H9 (cell line): ENCODE data around the gene SNRNP200. TPM values are rescaled to one million over a fixed set of nuclear protein-coding genes. Genes with fewer than 3 reads are reported as not detected.

Experiments used
- DNase-seq: peaks from one replicate; pipeline ENCODE4 v3.0.0-alpha.2; 2017
- H2AFZ ChIP-seq: one replicate; pipeline ENCODE4 v1.6.1; 2013; ENCODE audit warnings: mild to moderate bottlenecking, low read length, control low read depth, moderate library complexity
- H2AK5ac ChIP-seq: 2 replicates; pipeline ENCODE4 v1.6.1; 2013; ENCODE audit warnings: low read length, control low read depth, mixed read lengths; ENCODE audit not compliant: insufficient read length
- H2BK120ac ChIP-seq: one replicate; pipeline ENCODE4 v1.6.1; 2013; ENCODE audit warnings: low read depth, mild to moderate bottlenecking, low read length, control low read depth, inconsistent platforms; ENCODE audit not compliant: poor library complexity, severe bottlenecking
- H2BK12ac ChIP-seq: 2 replicates; pipeline ENCODE4 v1.6.1; 2013; ENCODE audit warnings: low read length, control low read depth, mixed read lengths, low read depth; ENCODE audit not compliant: insufficient read length
- H2BK15ac ChIP-seq: 2 replicates; pipeline ENCODE4 v1.6.1; 2013; ENCODE audit warnings: low read depth, low read length, control low read depth
- H2BK20ac ChIP-seq: one replicate; pipeline ENCODE4 v1.6.1; 2013; ENCODE audit warnings: low read depth, mild to moderate bottlenecking, low read length, control low read depth, inconsistent platforms; ENCODE audit not compliant: poor library complexity, severe bottlenecking
- H2BK5ac ChIP-seq: 2 replicates; pipeline ENCODE4 v1.6.1; 2013; ENCODE audit warnings: low read length, control low read depth, mixed read lengths; ENCODE audit not compliant: insufficient read length
- H3K14ac ChIP-seq: 2 replicates; pipeline ENCODE4 v1.6.1; 2013; ENCODE audit warnings: low read length, control low read depth; ENCODE audit not compliant: insufficient read depth
- H3K18ac ChIP-seq: 2 replicates; pipeline ENCODE4 v1.6.1; 2013; ENCODE audit warnings: low read depth, mild to moderate bottlenecking, mixed read lengths, low read length, control low read depth; ENCODE audit not compliant: insufficient read length
- H3K23ac ChIP-seq: 2 replicates; pipeline ENCODE4 v1.6.1; 2013; ENCODE audit warnings: low read length, control low read depth, mixed read lengths, low read depth; ENCODE audit not compliant: insufficient read length
- H3K23me2 ChIP-seq: 2 replicates; pipeline ENCODE4 v1.6.1; 2013; ENCODE audit warnings: low read depth, mild to moderate bottlenecking, mixed read lengths, low read length, control low read depth; ENCODE audit not compliant: insufficient read length, poor library complexity, severe bottlenecking
- H3K27ac ChIP-seq: 2 replicates; pipeline ENCODE4 v1.5.1; 2013; ENCODE audit warnings: low read length, control low read depth, mixed read lengths, low read depth; ENCODE audit not compliant: insufficient read length
- H3K27me3 ChIP-seq: 2 replicates; pipeline ENCODE4 v1.6.1; 2013; ENCODE audit warnings: low read length, control low read depth, inconsistent platforms; ENCODE audit not compliant: insufficient read depth
- H3K4ac ChIP-seq: 2 replicates; pipeline ENCODE4 v1.6.1; 2013; ENCODE audit warnings: low read depth, mild to moderate bottlenecking, control low read depth, inconsistent platforms, low read length, moderate library complexity
- H3K4me1 ChIP-seq: 2 replicates; pipeline ENCODE4 v1.6.1; 2013; ENCODE audit warnings: low read length, control low read depth, inconsistent platforms; ENCODE audit not compliant: insufficient read depth
- H3K4me2 ChIP-seq: 2 replicates; pipeline ENCODE4 v1.6.1; 2013; ENCODE audit warnings: low read length, control low read depth, mixed read lengths; ENCODE audit not compliant: insufficient read length, insufficient read depth
- H3K56ac ChIP-seq: 2 replicates; pipeline ENCODE4 v1.6.1; 2013; ENCODE audit warnings: low read depth, mild to moderate bottlenecking, mixed read lengths, low read length, control low read depth; ENCODE audit not compliant: insufficient read length
- H3K79me1 ChIP-seq: 2 replicates; pipeline ENCODE4 v1.6.1; 2013; ENCODE audit warnings: low read depth, mild to moderate bottlenecking, moderate library complexity, low read length, control low read depth, inconsistent platforms; ENCODE audit not compliant: insufficient read depth, poor library complexity, severe bottlenecking
- H3K79me2 ChIP-seq: 2 replicates; pipeline ENCODE4 v1.6.1; 2013; ENCODE audit warnings: low read length, control low read depth, inconsistent platforms; ENCODE audit not compliant: insufficient read depth
- H3K9ac ChIP-seq: 2 replicates; pipeline ENCODE4 v1.6.1; 2013; ENCODE audit warnings: low read length, control low read depth, mixed read lengths; ENCODE audit not compliant: insufficient read length; ENCODE audit errors: extremely low read depth
- H3K9me3 ChIP-seq: one replicate; pipeline ENCODE4 v1.6.1; 2013; ENCODE audit warnings: low read depth, low read length, inconsistent platforms; ENCODE audit not compliant: control insufficient read depth
- H3T11ph ChIP-seq: one replicate; pipeline ENCODE4 v1.6.1; 2013; ENCODE audit warnings: mild to moderate bottlenecking, low read length, control low read depth, inconsistent platforms
- H4K20me1 ChIP-seq: one replicate; pipeline ENCODE4 v1.6.1; 2013; ENCODE audit not compliant: control insufficient read depth, insufficient read length, insufficient read depth
- H4K5ac ChIP-seq: 2 replicates; pipeline ENCODE4 v1.6.1; 2013; ENCODE audit warnings: low read depth, mild to moderate bottlenecking, mixed read lengths, low read length, control low read depth; ENCODE audit not compliant: insufficient read length
- H4K8ac ChIP-seq: replicated peaks from 2 replicates; pipeline ENCODE4 v1.6.1; 2013; ENCODE audit warnings: low read length, control low read depth, mixed read lengths, low read depth; ENCODE audit not compliant: insufficient read length
- H4K91ac ChIP-seq: 2 replicates; pipeline ENCODE4 v1.6.1; 2013; ENCODE audit warnings: low read depth, mild to moderate bottlenecking, moderate library complexity, mixed read lengths, low read length, control low read depth; ENCODE audit not compliant: insufficient read length
- H3K27ac Mint-ChIP-seq, 3 experiments: 2 replicates in 2 of 3; 3 replicates in 1 of 3; pipeline ENCODE4 v1.8.0; 2020 to 2021; ENCODE audit warnings: mixed read lengths in 3 of 3, mild to moderate bottlenecking in 1 of 3, moderate library complexity in 1 of 3
- H3K27me3 Mint-ChIP-seq: 2 replicates; pipeline ENCODE4 v1.8.0; 2021; ENCODE audit warnings: low read depth, mild to moderate bottlenecking, moderate library complexity, mixed read lengths
- H3K36me3 Mint-ChIP-seq, 3 experiments: 2 replicates in 2 of 3; 3 replicates in 1 of 3; pipeline ENCODE4 v1.8.0; 2020 to 2021; ENCODE audit warnings: low read depth in 3 of 3, mixed read lengths in 3 of 3; ENCODE audit not compliant: insufficient read depth in 1 of 3
- H3K4me1 Mint-ChIP-seq, 2 experiments: 2 replicates each; pipeline ENCODE4 v1.8.0; 2020; ENCODE audit warnings: mixed read lengths in 2 of 2
- H3K4me3 Mint-ChIP-seq, 2 experiments: 2 replicates in 1 of 2; 3 replicates in 1 of 2; pipeline ENCODE4 v1.8.0; 2020 to 2021; ENCODE audit warnings: mild to moderate bottlenecking in 2 of 2, mixed read lengths in 2 of 2, moderate library complexity in 1 of 2
- H3K9me3 Mint-ChIP-seq, 2 experiments: 2 replicates in 1 of 2; 3 replicates in 1 of 2; pipeline ENCODE4 v1.8.0; 2020; ENCODE audit warnings: mild to moderate bottlenecking in 2 of 2, mixed read lengths in 2 of 2, moderate library complexity in 1 of 2
- CTCF ChIP-seq: fragments of 200-600 bp; sonication (generic); conservative IDR thresholded peaks from 3 replicates; pipeline ENCODE4 v1.8.0; 2021; ENCODE audit warnings: antibody characterized with exemption, mild to moderate bottlenecking
- WGBS: extraction: QIAGEN DNeasy Blood & Tissue Kit; methylation state at CpG from one replicate; pipeline ENCODE4 v1.1.7; 2013; ENCODE audit warnings: missing lambda C conversion rate, low lambda C conversion rate, mixed read lengths; ENCODE audit not compliant: insufficient read length; ENCODE audit errors: extremely low coverage; 5-methylcytosine and 5-hydroxymethylcytosine counted together
- total RNA-seq: library from RNA; stranded (reverse); gene quantifications from 2 replicates; pipeline ENCODE4 v1.2.1, GENCODE V29; 2021

SNRNP200 gene
- total RNA-seq, 1 experiment from 2014 or later = 215 TPM

- peak overlapping the region; percentile 62 for H3K4me2 ChIP-seq
- H3K27me3 ChIP-seq = peaks cover 17% of the 10 kb centered on the region; the same call in 1 of the 2 replicates
Measured at GRCh38 chr2:96320728-96321622, 15.6 kb upstream of the SNRNP200 start.

More at GRCh38 chr2:96320728-96321622, 15.6 kb upstream of the SNRNP200 start:
- Histone ChIP-seq H4K20me1 (no peaks in the 10 kb centered on the region), H3K9ac (no peak overlapping the region), H4K5ac (no peak overlapping the region), H3K79me1 (no peaks in the 10 kb centered on the region), H3K23ac (no peak overlapping the region), H4K8ac (no peak overlapping the region), H3K4me1 (no peaks in the 10 kb centered on the region), H3K18ac (peak overlapping the region; percentile 39), H3K56ac (no peak overlapping the region), H2BK12ac (no peak overlapping the region), H3K9me3 (no peaks in the 10 kb centered on the region), H3K4ac (no peak overlapping the region), H2BK5ac (no peak overlapping the region), H3K27ac (no peak overlapping the region), H3K14ac (no peak overlapping the region), H2BK120ac (no peak overlapping the region), H3T11ph (no peak overlapping the region), H2BK20ac (no peak overlapping the region), H2AK5ac (no peak overlapping the region), H3K79me2 (no peaks in the 10 kb centered on the region), H2BK15ac (no peak overlapping the region), H2AFZ (no peak overlapping the region), H3K23me2 (peaks cover 11% of the 10 kb centered on the region), H4K91ac (no peak overlapping the region)
- Mint-ChIP-seq H3K36me3 (no peaks in the 10 kb centered on the region), H3K4me3 (peak overlapping the region; percentile 75 to 86), H3K9me3 (no peaks in the 10 kb centered on the region; a peak in 1 of 5 replicates), H3K27ac (no peak overlapping the region; a peak in 1 of 7 replicates), H3K27me3 (peaks cover 90% of the 10 kb centered on the region), H3K4me1 (peaks cover 18 to 20% of the 10 kb centered on the region in 2 experiments)
- WGBS = no CpG with 5 or more reads among the region's 41 CpGs
- no peak for TF ChIP-seq CTCF
- DNase-seq = peak; percentile 54
